Ectodermal cell (in vitro differentiated cells): ENCODE data around the gene HS6ST2.

Experiments used
- H3K27ac ChIP-seq: 2 replicates; pipeline ENCODE4 v1.7.0; 2013; ENCODE audit warnings: mild to moderate bottlenecking, low read depth, low read length; ENCODE audit not compliant: insufficient read depth, poor library complexity, severe bottlenecking
- H3K27me3 ChIP-seq: 2 replicates; pipeline ENCODE4 v1.7.0; 2013; ENCODE audit warnings: mild to moderate bottlenecking, low read length; ENCODE audit not compliant: insufficient read depth, control insufficient read depth, poor library complexity, severe bottlenecking
- H3K36me3 ChIP-seq: one replicate; pipeline ENCODE4 v1.7.0; 2013; ENCODE audit warnings: low read length; ENCODE audit not compliant: control insufficient read depth, insufficient read depth
- H3K4me1 ChIP-seq: one replicate; pipeline ENCODE4 v1.7.0; 2013; ENCODE audit warnings: low read length; ENCODE audit not compliant: control insufficient read depth, insufficient read depth
- H3K4me3 ChIP-seq: 2 replicates; pipeline ENCODE4 v1.7.0; 2013; ENCODE audit warnings: low read depth, low read length, control low read depth; ENCODE audit not compliant: insufficient read depth
- H3K9me3 ChIP-seq: 2 replicates; pipeline ENCODE4 v1.7.0; 2013; ENCODE audit warnings: mild to moderate bottlenecking, low read length, moderate library complexity; ENCODE audit not compliant: control insufficient read depth
- WGBS, 2 experiments: methylation state at CpG; one replicate each; pipeline ENCODE4 v1.1.7; 2013; ENCODE audit warnings: missing lambda C conversion rate in 2 of 2; 5-methylcytosine and 5-hydroxymethylcytosine counted together

HS6ST2 gene

GRCh38 chrX:132833373-132833772, 125.1 kb downstream of the HS6ST2 start:
- no peaks in the 10 kb centered on the region for H3K4me1 ChIP-seq
- WGBS, 2 experiments: 50 to 96% methylated on average over 1 of the region's 2 CpGs
- no peaks in the 10 kb centered on the region for H3K27me3 ChIP-seq
- H3K9me3 ChIP-seq: no peaks in the 10 kb centered on the region
- no peak overlapping the region for H3K27ac ChIP-seq
- H3K36me3 ChIP-seq: no peaks in the 10 kb centered on the region
- H3K4me3 ChIP-seq: no peak overlapping the region

DNA sequence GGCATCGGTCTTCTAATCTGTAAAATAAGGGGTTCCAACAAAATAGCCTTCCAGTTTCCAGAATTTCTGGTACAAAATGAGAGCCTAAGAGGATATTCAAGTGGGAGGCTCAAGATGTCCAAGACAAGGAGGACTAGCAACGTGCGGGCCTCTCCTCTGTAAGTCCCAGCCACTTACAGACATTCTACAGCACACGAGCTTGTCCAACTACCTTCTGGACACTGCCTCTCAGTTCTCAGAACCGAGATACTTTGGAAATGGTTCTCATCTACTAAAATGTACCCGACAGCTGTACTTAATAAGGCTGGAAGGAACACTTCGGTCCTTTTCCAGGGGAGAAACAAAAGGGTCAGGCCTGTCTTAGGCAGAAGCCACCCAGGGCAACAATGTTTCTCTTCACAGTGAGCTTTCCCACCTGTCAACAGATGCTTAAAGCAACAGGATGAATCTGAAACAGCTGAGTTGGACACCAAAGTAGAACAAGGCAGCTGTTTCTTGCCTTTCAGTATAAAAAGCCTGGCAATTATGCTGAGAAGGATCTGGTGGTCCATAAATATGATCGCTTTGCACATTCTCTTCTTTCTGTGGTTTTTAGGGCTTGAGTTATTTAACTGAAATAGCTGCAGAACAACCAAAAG, 127.0 kb downstream of the HS6ST2 start:
- Histone ChIP-seq H3K27me3 (no peaks in the 10 kb centered on the region), H3K27ac (no peak overlapping the region), H3K9me3 (no peaks in the 10 kb centered on the region), H3K36me3 (no peaks in the 10 kb centered on the region), H3K4me3 (no peak overlapping the region), H3K4me1 (no peaks in the 10 kb centered on the region)
- WGBS, 2 experiments: 91 to 93% methylated on average over 7 to 8 of the region's 8 CpGs

GRCh38 chrX:132822634-132823012, 135.8 kb downstream of the HS6ST2 start:
- no peak overlapping the region for H3K27ac ChIP-seq
- H3K4me3 ChIP-seq: no peak overlapping the region
- no peaks in the 10 kb centered on the region for H3K9me3 ChIP-seq
- H3K36me3 ChIP-seq: no peaks in the 10 kb centered on the region
- H3K27me3 ChIP-seq: no peaks in the 10 kb centered on the region
- WGBS, 2 experiments: 89 to 91% methylated on average over 2 of the region's 2 CpGs
- H3K4me1 ChIP-seq: no peaks in the 10 kb centered on the region

DNA sequence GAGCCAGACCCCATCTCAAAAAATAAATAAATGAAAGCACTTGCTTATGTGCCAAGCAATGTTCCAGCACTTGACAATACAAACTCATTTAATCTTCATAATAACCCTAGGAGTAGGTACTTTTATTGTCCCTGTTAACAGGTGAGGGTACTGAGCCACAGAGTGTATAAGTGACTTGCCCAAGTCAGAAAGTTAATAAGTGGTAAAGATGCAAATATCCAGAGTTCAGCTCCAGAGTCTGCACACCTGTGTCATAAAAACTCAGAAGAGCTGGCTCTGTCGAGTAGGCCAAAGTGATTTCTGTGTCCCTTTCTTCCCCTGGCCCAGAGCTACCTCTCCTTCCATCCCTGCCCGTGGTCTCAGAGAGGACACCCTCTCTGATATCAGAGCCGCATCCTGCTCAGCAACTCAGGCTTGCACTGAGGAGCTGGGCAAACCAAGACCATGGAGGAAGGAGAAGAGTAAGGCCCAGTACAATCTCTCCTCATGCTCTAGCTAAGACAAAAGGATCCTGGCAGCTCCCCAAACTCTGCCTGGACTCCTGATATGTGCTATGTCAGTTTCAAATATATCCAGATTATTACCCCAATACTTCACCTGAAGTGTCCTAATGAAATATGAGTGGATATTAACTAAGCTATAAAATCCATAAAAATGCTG, 136.3 kb downstream of the HS6ST2 start:
- H3K4me1 ChIP-seq: no peaks in the 10 kb centered on the region
- no peaks in the 10 kb centered on the region for H3K9me3 ChIP-seq
- no peak overlapping the region for H3K27ac ChIP-seq
- H3K27me3 ChIP-seq: no peaks in the 10 kb centered on the region
- 77 to 90% methylated on average over 2 to 3 of the region's 3 CpGs for WGBS, 2 experiments
- H3K36me3 ChIP-seq: no peaks in the 10 kb centered on the region
- H3K4me3 ChIP-seq: no peak overlapping the region

DNA sequence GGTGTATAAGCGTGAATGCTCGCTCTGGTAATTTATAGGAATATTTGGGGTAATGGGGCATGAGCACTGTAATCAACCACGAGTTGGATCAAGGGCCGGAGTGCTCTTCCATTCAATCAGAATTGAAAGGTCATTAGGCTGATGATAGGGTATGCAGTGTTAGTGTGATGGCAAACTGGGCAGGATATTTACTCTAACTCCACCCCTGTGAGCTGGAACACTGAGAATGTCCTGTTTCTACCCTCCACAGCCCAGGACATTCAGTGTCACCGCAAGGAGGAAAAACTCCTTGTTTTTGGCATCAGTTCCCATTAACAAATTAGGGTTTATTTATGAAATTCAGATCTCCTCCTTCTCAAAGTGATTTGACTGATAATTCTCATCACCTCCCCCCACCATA, 137.8 kb downstream of the HS6ST2 start:
- H3K4me3 ChIP-seq: no peak overlapping the region
- no peaks in the 10 kb centered on the region for H3K4me1 ChIP-seq
- no peaks in the 10 kb centered on the region for H3K36me3 ChIP-seq
- no peaks in the 10 kb centered on the region for H3K9me3 ChIP-seq
- no peak overlapping the region for H3K27ac ChIP-seq
- WGBS, 2 experiments: 93 to 94% methylated on average over 4 to 5 of the region's 5 CpGs
- no peaks in the 10 kb centered on the region for H3K27me3 ChIP-seq

DNA sequence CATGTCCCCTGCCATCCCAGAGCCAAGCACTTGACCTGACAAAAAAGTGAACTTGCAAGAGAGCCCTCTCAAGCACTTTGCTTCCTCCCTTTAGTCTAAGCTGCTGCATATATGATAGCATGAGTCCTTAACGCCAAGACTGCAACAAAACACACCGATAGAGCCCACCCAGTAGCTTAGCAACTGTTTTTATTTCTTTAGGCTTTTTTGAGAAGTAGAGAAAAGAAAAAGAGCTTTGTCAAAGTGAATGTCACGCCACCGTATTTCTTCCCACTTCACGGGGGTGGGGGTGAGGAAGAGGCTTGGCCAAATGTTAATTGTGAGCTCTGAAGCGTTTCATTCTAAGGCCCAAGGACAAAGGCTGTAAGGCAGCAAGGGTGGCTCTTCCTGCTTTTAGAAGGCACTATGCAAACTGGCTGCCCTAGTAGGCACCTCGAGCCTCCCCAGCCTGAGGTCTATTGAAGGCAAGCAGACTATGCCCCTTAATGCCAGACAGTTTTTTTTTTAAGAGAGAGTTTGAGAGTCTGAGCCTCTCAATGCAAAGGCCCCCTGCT, 138.6 kb downstream of the HS6ST2 start:
- WGBS, 2 experiments: 60 to 67% methylated on average over 7 of the region's 7 CpGs
- no peaks in the 10 kb centered on the region for H3K27me3 ChIP-seq
- no peaks in the 10 kb centered on the region for H3K9me3 ChIP-seq
- no peaks in the 10 kb centered on the region for H3K36me3 ChIP-seq
- H3K4me1 ChIP-seq: no peaks in the 10 kb centered on the region
- no peak overlapping the region for H3K27ac ChIP-seq
- no peak overlapping the region for H3K4me3 ChIP-seq

DNA sequence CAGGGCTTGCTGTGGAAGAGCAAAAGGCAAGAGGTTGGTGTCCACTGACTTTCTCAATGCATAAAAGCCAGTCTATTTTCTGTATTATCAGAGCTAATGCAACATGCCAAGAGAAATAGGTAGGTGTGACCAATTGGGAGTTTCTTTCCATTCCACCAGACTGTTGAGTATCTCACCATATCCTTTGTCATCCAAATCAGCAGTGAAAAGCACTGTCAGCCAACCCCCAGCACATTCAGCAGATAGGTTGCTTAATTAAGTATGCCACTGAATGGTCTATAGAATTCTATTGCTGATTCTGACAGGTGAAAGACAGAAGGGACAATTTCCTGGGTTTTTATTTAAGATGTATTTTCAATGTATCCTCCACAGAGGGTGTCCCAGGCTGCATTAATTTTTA, 139.8 kb downstream of the HS6ST2 start:
- H3K36me3 ChIP-seq: no peaks in the 10 kb centered on the region
- no peak overlapping the region for H3K27ac ChIP-seq
- no peak overlapping the region for H3K4me3 ChIP-seq
- H3K4me1 ChIP-seq: no peaks in the 10 kb centered on the region
- H3K9me3 ChIP-seq: no peaks in the 10 kb centered on the region
- H3K27me3 ChIP-seq: no peaks in the 10 kb centered on the region

DNA sequence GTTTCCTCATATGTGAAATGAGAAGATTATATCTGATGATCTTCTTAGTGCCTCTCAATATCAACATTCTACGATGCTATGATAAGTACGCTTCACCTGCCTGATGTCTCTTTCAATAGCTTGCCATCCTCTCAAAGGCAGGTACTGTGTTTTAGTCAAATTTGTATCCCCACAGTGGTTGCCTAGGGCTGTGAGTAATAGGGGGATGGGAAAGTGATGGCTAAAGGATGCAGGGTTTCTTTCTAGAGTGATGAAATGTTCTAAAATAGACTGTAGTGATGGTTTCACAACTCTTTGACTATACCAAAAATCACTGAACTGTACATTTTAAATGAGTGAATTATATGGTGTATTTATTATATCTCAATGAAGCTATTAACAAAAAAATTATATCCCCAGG, 142.8 kb downstream of the HS6ST2 start:
- no peaks in the 10 kb centered on the region for H3K4me1 ChIP-seq
- H3K27ac ChIP-seq: no peak overlapping the region
- no peak overlapping the region for H3K4me3 ChIP-seq
- 97 to 100% methylated on average over 1 to 2 of the region's 2 CpGs for WGBS, 2 experiments
- H3K9me3 ChIP-seq: no peaks in the 10 kb centered on the region
- no peaks in the 10 kb centered on the region for H3K27me3 ChIP-seq
- no peaks in the 10 kb centered on the region for H3K36me3 ChIP-seq

DNA sequence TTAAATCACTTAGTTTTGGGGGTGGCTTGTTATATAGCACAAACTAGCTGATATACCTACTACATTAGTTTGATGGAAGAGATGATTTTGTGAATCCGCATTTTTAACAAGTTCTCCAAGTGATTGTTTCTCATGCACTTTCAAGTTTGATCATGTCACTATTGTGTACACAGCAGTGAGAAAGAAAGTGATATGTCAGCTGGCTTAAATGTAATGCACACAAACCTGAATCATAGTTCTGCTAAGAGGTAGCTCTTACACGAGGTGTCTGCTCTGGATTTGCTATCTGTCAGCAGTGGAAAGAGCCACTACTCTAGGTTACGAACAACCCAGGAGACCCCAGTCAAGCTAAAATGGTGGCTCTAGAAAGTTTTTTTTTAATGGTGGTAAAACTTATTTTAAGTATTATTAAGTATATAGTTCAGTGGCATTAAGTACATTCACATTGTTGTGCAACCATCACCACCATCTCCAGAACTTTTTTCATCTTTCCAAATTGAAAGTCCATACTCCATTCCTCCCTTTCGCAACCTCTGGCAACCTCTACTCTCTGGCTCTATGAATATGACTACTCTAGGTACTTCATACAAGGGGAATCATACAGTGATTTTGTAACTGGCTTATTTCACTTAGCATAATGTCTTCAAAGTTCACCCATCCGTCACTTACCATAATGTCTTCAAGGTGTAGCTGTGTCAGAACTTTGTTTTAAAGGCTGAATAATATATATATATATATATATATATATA, 147.3 kb downstream of the HS6ST2 start:
- Histone ChIP-seq H3K36me3 (no peaks in the 10 kb centered on the region), H3K27ac (no peak overlapping the region), H3K27me3 (no peaks in the 10 kb centered on the region), H3K4me3 (no peak overlapping the region), H3K9me3 (no peaks in the 10 kb centered on the region), H3K4me1 (no peaks in the 10 kb centered on the region)
- WGBS, 2 experiments: 90 to 98% methylated on average over 4 of the region's 5 CpGs

DNA sequence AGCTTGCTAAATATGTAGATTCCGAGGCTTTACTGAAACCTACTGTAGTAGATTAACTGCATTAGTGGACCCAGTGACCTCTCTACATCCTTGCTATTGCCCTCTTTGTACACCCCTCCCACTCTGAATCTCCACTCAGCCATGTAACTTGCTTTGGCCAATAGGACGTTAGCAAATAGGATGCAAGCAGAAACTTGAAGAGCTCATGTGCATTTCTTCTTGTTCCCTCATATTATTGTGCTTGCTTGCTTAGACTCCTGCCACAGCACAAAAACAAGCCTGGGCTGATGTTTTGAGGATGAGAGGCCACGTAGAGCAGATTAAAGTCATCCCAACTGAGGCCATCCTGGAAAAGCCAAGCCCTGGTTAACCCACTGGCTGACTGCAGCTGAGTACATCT, 147.9 kb downstream of the HS6ST2 start:
- Histone ChIP-seq H3K9me3 (no peaks in the 10 kb centered on the region), H3K27me3 (no peaks in the 10 kb centered on the region), H3K4me1 (no peaks in the 10 kb centered on the region), H3K36me3 (no peaks in the 10 kb centered on the region), H3K27ac (no peak overlapping the region), H3K4me3 (no peak overlapping the region)
- WGBS, 2 experiments: 85% methylated on average over 3 of the region's 3 CpGs
